Neural progenitor cell (in vitro differentiated cells): ENCODE measurements around the gene RNASEH2A.

Experiments
- CTCF ChIP-seq: fragments of 200-600 bp; sonication (generic); IDR thresholded peaks from 2 replicates; pipeline ENCODE4 v1.5.1; 2017; ENCODE audit warnings: antibody characterized with exemption, mild to moderate bottlenecking
- EZH2 ChIP-seq: fragments of 200-600 bp; sonication (generic); IDR thresholded peaks from 2 replicates; pipeline ENCODE4 v1.6.1; 2017; ENCODE audit warnings: antibody characterized with exemption, mild to moderate bottlenecking, moderate library complexity

GRCh38 chr19:12774588-12775555 lies 31.5 kb upstream of the RNASEH2A start, which contains the start of gene HOOK2:
- TF ChIP-seq CTCF (no peak), EZH2 (no peak)
